GM21526 (cell line): ENCODE data around the gene CEMIP.

Experiments
- ATAC-seq: cut with Tn5 transposase; IDR thresholded peaks from one replicate; pipeline ENCODE4 v1.9.1; 2021; ENCODE audit warnings: moderate library complexity; ENCODE audit not compliant: unreplicated experiment, low FRiP score

Gene CEMIP

DNA sequence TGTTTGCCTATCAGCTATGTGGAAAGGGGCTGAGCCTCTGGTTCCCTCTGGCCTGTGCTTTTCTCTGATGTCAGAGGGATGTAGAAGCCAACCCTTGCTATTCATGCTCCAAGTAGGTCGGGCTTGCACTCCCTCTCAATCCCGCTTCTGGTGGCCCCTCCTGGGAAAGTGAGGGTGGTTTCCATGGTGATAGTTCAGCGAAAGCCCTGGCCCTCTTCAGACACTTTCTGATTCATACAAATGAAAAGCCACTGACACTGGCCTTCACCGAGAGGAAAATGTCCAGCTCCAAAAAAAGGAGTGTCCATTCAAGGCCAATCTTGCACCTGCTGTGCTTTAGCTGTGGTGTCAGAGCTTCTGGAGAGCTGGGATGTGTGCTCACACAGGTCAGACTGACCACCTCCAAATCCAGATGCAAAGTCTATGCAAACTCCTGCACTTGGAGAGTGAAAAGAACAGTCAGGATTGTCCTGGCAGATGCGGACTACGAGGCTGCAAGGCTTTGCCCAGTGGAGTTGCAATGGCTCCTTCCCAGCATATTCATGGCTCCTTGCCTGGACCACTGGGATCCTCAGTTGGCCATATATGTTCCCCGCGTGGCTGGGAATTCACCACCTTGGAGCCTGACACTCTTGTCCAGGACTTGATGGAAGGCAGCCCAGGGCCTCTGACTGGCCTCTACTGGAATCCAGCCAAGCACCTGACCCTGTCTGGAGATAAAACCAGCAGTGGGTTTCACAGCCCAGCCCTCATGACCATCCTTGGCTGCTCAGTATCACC lies 96.6 kb downstream of the CEMIP start:
- ATAC-seq: no peak

DNA sequence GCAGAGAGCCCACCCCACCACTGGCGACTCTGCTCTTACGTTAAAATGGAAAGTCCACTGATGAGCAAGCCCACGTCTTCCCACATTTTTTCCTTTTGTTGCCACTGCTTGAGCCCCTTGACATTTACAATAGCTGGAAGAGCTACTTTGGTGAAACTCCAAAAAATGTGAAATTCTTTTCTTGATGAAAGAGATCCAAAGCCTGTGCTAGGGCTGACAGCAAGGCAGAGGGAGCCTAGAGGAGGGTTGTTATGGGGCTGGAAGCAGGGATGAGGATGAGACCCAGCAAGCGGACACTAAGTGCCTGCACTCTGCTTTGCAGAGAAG lies 97.1 kb downstream of the CEMIP start:
- no peak for ATAC-seq

DNA sequence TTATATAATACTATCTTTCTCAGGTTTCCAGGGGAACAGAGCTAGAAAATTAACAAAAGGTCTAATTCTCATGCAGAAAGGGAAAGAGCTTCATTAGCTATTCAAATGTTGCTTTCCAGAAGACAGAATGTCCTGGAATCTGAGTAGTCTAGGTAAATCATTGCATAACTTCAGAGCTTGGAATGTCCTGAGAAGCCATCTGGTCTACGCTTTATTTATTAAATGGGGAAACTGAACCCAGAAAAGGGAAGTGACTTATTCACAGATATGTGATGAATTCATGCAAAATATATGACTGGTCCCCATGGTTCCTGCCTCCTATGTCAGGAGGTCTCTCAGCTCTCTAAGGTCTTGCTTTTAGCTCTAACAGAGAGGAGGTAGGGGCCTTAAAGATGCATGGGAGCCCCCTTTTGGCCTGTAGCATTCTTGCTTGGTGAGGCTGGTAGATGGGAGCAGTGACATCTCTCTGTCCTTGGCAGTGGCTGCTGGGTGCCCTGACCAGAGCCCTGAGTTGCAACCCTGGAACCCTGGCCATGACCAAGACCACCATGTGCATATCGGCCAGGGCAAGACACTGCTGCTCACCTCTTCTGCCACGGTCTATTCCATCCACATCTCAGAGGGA lies 99.2 kb downstream of the CEMIP start:
- no peak for ATAC-seq

DNA sequence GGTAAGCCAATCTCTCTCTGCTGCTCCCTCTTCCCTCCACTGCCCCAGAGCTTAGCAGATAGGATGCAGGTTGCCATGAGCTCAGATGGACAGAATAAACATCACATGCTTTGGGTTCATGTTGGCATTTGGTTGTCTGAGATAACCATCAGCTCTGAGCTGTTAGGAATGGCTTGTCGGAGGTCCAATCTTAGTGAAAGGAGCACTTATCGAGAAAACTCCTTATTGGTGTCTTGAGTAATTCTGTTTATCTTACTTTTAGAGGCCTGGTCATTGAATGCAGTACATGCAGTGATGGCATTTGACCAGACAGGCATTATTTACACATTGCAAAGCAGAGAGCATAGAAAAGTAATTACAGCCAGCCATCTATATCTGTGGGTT lies 99.7 kb downstream of the CEMIP start:
- ATAC-seq: no peak

DNA sequence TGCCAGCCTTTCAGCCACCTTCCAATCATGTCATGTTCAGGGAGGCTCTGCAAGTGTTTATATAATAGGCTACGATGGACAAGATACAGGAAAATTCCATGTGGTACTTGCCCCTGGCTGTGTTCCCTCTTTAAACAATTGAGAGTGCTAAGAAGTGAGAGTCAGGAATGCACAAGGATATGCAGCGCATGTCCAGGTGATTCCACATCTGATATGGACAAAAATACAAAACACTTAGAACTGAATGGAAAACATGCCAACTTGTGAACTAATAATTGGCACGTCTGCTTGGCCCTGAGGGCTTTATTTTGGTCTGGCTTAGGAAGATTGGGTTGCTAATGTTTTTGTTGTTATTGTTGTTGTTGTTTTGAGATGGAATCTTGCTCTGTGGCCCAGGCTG lies 100.9 kb downstream of the CEMIP start:
- no peak for ATAC-seq

DNA sequence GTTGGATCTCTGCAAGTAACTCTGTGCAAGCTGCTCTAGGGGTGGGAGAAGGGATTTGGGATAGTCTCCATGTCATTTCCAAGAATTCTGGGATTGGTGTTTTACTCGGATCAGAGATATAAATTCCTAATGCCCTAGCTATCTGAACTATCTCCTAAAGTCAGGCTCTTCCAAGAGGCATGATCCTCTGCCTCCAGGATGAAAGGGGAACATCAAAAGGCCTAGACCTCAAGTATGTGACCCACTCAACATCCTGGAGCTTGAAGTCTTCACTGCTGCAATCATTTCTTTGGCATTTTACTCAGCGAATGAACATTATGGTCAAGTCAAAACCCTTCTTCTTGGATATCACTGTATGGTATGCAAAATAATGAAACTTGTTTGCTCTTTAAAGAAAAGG lies 104.5 kb downstream of the CEMIP start:
- no peak for ATAC-seq

DNA sequence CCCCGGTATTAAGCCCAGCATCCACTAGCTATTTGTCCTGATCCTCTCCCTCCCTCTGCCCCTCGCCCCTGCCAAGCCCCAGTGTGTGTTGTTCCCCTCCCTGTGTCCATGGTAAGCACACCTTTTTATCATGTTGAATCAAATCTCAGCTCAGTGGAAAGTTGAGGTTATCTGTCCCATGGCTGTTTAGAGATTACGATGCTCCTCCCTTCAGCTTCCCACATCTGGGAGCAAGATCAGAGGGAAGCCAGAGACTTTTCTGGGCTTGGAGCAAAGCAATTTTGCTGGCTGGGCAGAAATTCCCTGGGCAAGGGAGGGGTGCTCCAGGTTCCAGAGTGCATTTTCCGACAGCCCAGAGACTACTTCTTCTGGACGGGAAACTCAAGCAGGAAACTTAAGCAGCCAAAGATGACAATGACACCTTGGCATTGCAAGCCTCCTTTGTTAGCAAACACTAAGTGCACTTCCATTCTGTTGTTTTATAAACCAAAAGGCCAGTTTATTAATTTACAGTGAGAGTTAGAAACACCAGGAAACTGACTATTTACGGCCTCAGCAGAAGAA lies 105.9 kb downstream of the CEMIP start:
- no peak for ATAC-seq

DNA sequence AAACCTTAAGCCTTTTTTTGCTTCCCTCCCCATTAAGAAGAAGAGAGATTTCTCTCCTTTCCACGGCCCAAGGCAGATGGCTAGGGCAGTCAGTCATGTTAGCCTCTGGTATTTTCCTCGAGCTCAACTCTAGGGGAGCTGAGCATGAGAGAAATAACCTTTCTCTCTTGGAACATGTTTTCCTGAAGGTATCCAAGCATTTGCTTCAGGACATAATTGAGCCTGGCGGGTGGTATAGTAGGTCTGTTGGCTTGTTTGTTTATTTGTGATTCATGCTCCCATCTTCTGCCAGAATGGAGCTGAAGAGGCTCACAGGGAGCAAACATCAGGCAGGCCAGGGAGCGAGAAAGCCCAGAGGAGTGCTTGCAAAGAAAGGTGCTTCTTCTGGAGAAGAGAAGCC lies 108.0 kb downstream of the CEMIP start:
- no peak for ATAC-seq

DNA sequence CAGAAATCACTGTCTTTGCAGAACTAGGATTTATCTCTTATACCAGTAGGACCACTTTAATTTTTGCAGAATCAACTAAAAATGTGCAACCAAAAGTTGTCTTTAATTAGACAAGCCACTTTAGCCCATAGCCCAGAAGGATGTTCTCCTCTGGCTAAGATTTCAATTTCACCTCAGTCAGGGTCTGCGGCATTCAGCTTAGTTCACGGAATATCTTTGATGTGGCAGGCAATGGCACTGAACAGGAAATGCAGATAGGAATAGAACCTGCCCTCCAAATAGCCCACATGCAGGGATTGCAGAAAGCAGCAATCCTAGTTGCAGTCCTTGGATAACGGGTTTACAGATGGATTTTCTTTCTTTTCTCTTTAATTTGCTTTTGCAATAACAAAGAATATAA lies 109.7 kb downstream of the CEMIP start:
- no peak for ATAC-seq

DNA sequence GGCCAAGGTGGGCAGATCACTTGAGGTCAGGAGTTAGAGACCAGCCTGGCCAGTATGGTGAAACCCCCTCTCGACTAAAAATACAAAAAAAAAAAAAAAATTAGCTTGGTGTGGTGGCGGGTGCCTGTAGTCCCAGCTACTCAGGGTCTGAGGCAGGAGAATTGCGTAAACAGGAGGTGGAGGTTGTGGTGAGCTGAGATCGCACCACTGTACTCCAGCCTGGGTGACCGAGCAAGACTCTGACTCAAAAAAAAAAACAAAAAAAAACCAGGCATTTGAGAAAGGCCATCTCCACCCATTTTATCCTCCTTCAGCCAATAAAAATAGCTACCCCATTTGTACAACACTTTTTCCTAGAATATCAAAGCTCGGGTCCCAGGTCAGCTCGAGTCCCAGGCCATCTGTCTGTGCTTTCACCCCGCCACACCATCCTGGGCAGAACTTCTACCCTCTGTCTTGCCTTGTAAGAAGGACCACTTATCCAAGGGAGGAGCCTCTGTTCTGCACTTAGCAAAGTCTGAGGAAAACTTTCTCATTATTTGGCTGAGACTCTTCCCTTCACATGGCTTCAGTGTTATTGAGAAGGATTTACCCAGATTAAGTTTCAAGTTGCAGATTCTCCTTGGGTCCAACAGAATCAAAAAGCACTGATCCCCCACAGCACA lies 111.3 kb downstream of the CEMIP start:
- ATAC-seq: no peak

DNA sequence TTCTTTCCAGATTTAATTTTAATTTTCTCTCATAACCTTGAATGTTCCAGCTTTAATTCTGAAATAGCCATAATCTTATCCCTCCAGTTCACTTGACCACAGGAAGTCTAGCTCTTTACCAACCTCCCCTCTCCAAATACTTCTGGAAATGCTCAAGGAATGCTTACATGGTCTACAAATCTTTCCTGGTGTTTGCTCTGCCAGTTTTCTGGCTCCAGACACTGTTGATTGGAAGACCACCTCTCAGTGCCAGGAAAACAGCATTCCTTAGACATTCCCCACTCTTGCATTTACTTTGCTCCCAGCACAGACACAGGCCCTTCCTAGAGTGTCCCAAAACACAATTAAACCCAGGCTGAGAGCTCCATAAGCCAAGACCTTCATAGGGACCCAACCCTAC lies 111.8 kb downstream of the CEMIP start:
- no peak for ATAC-seq

DNA sequence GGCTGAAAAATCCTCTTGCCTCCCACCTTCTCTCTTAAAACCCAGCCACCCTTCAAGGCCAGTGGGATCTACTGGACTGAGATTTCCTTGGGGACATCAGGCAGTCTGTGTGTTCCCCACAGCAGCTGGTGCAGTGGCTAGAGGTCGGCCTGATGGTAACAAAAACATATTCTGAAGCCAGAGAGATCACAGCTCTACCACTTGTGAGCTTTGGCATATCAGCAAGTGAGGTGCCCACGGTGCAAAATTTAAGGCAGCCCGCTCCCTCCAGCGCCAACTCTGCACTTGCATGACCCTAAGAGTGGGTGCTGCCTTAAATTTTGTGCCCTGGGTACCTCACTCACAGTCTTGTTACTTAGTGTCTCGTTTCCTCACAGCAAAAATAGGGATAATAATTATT lies 113.2 kb downstream of the CEMIP start:
- no peak for ATAC-seq

DNA sequence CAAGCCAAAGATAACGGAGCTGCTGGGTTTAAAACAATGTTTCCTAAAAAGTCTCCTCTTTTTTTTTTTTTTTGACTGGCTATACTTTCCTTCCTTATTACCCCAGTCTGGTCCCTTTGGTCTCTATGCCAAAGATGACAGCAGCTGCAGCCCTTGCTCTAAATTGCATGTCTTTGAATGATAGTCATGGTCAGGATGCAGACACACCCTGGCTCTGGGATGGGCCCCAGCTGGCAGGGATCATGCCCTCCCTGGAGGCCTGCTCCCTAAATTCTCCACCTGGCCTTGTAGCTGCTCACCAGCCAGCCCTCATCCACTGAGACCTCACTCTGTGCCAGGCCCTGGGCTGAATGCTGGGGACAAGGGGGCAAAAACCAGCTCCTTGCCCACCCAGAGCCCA lies 114.6 kb downstream of the CEMIP start:
- no peak for ATAC-seq

DNA sequence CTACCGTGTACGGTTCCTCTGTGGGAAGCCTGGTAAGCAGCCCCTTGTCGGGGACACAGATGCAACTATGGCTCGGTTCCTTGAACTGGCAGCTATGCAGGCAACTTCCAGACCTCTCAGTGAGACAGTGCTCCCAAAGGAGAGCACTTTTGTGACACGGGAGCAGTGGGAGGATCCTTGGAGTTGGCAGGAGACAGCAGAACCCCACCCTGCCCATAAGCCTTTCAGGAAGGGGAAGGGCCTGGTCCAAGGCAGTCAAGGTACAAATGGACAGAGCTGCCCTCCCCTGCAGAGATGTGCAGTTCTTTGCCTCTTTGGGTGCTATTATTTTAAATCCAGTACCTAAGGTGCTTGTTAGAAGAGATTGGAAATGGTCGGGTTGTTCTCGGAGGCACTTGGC lies 115.9 kb downstream of the CEMIP start:
- ATAC-seq: no peak

DNA sequence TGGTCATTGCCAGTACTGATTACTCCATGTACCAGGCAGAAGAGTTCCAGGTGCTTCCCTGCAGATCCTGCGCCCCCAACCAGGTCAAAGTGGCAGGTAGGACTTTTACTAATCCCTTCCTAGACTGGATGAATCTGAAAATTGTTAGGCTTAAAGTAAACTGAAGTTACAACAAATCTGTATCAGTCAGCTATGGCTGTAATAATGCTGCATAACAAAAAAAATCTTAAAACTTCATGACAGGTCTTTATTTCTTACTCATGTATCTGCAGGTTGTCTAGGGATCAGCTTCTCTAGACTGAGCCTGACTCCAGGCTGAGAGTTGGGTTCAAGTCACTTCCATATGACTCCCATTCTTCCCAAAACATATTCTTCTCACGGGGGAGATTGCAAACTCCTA lies 116.8 kb downstream of the CEMIP start:
- no peak for ATAC-seq

DNA sequence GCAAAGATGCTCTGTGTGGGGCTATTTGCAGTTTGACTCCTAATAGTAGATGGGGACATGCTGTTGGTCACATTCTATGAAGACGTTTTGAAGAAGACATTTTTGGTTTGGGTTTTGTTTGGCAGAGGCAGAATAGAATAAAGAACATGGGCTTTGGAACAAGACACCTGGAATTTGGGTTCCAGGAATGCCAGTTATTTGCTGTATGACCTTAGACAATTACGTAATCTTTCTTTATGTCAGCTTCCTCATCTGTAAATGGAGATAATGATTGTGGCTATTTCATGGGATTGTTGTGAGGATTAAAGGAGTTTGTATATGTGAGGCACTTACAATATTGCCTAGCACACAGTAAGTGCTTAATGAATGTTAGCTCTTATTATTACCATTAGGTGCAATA lies 118.9 kb downstream of the CEMIP start:
- no peak for ATAC-seq

DNA sequence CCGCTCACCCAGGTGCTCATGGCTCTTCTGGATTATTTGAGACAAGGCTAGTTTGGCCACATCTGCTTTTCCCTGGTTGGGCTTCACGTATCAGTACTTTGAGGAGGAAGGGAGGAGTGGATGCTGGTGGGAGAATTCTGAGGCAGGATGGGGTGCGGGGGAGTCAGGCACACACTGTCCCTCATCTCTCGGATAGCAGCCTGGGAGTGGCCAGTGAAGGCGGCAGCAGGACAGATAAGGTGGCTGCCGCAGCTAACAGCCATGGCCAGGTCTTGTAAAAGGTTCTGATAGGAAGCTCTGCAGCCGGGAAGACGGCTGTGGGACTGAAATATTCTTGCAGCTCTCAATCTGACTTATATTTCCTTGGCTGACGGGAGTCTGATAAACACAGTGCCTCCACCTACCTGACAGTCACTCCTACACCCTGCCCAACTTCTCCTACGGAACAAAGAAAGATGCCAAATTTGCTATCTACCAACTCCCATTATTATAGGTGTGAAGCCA lies 123.2 kb downstream of the CEMIP start:
- no peak for ATAC-seq

DNA sequence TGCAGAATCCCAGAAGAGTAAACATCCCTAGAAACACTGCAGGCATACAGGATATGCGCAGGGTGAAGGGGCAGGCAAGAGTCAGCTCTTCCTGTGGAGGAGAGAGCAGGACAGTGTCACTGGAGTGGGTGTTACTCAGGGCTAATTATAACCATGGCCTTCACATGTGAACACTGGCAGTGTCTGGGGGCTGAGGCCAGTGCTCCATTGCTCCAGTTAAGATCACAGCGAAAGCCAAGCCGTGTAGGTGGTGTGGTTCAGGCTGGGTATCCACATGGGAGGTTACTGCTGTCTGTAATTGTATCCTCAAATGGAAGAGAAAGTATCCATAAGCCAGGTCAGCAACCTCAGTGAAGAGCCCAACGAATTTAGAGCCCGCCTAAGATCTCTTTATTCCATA lies 125.8 kb downstream of the CEMIP start:
- no peak for ATAC-seq

DNA sequence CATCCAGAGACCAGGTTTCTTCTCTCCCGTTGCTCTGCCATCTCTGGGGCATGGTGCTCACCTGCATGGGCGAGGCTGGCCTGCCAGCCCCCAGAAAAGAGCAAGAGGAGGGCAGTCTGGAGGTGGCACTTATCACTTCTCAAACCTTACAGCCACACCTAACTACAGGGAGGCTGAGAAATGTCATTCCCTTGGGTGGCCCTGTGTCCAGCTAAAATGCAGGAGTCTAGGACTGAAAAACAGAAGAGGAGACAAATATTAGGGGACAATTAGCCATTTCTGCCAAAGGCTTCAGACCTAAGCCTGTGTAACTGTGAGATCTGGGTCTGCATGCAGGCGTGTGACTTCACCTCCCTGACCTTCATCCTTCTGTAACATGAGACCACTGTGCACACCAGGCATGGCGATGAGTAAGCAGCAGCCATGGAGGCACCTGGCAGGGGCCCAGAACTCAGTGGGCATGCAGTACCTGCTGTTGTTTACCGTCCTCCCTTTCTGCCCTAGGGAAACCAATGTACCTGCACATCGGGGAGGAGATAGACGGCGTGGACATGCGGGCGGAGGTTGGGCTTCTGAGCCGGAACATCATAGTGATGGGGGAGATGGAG lies 127.1 kb downstream of the CEMIP start:
- no peak for ATAC-seq

DNA sequence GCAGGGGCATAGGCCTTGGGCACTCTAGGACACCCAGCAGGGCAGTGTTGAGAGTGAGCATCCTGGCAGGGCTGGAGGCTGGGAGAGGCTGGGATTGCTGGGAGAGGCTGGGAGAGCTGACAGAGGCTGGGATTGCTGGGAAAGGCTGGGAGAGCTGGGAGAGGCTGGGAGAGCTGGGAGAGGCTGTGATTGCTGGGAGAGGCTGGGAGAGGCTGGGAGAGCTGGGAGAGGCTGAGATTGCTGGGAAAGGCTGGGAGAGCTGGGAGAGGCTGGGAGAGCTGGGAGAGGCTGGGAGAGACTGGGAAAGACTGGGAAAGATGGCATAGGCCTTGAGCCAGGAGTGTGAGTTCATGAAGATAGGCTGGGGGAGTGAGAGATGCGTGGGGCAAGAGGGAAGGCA lies 132.7 kb downstream of the CEMIP start:
- no peak for ATAC-seq

DNA sequence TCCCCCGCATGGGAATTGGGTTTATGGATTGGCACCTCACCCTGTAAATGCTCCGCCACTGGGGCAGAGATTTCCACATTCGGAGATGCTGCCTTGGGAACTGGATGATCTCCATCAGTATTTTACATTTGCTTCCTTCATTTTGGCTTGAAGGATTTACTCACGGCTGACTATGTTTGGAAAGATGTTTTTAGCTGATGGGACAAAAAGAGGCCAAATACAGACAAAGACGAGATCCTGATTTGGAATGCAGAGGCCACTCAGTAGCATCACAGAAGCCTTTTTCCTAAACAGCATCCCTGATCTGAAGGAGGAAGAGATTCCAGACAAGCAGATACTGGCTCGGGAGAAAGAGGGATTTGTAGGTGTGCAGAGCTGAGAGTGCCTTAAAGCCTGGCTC lies 133.5 kb downstream of the CEMIP start:
- no peak for ATAC-seq
